GM23248 (cell line): ENCODE results near the gene ITLN1. TPM values are rescaled to one million over a fixed set of nuclear protein-coding genes. Genes with fewer than 3 reads are reported as not detected.
"Not testable (repeated sequence)": the region's sequence is repeated elsewhere in the genome, so short reads cannot be mapped to it uniquely, and the experiment has no call there.

Experiments
- DNase-seq: peaks from one replicate; pipeline ENCODE4 v3.0.0-alpha.2; 2015
- H2AFZ ChIP-seq: fragments of 200-600 bp; sonication (generic); 2 replicates; pipeline ENCODE4 v1.6.1; 2016; ENCODE audit warnings: antibody characterized with exemption
- H3F3A ChIP-seq: fragments of 200-600 bp; sonication (generic); 2 replicates; pipeline ENCODE4 v1.6.1; 2016; ENCODE audit warnings: mild to moderate bottlenecking, antibody characterized with exemption, mixed run types; ENCODE audit not compliant: insufficient read depth
- H3K27ac ChIP-seq: fragments of 200-600 bp; sonication (generic); 2 replicates; pipeline ENCODE4 v1.5.1; 2016; ENCODE audit warnings: mild to moderate bottlenecking
- H3K27me3 ChIP-seq: fragments of 200-600 bp; sonication (generic); replicated peaks from 2 replicates; pipeline ENCODE4 v1.6.1; 2016; ENCODE audit warnings: mild to moderate bottlenecking; ENCODE audit not compliant: insufficient read depth
- H3K36me3 ChIP-seq: fragments of 200-600 bp; sonication (generic); 2 replicates; pipeline ENCODE4 v1.6.1; 2016; ENCODE audit warnings: low read depth, mild to moderate bottlenecking
- H3K4me1 ChIP-seq: fragments of 200-600 bp; sonication (generic); 2 replicates; pipeline ENCODE4 v1.6.1; 2016; ENCODE audit warnings: mild to moderate bottlenecking; ENCODE audit not compliant: insufficient read depth
- H3K4me2 ChIP-seq: fragments of 200-600 bp; sonication (generic); one replicate; pipeline ENCODE4 v1.6.1; 2016; ENCODE audit warnings: mild to moderate bottlenecking; ENCODE audit not compliant: unreplicated experiment
- H3K4me3 ChIP-seq: fragments of 200-600 bp; sonication (generic); 2 replicates; pipeline ENCODE4 v1.5.1; 2016; ENCODE audit warnings: mild to moderate bottlenecking
- H3K79me2 ChIP-seq: fragments of 200-600 bp; sonication (generic); 2 replicates; pipeline ENCODE4 v1.6.1; 2016; ENCODE audit warnings: mild to moderate bottlenecking; ENCODE audit not compliant: insufficient read depth
- H3K9ac ChIP-seq: fragments of 200-600 bp; sonication (generic); 2 replicates; pipeline ENCODE4 v1.6.1; 2016; ENCODE audit warnings: mild to moderate bottlenecking
- H3K9me2 ChIP-seq: fragments of 200-600 bp; sonication (generic); 2 replicates; pipeline ENCODE4 v1.6.1; 2016; ENCODE audit warnings: mixed run types, mild to moderate bottlenecking, moderate library complexity; ENCODE audit not compliant: insufficient read depth
- H3K9me3 ChIP-seq: fragments of 200-600 bp; sonication (generic); one replicate; pipeline ENCODE4 v1.6.1; 2017; ENCODE audit warnings: low read depth
- H4K20me1 ChIP-seq: fragments of 200-600 bp; sonication (generic); 2 replicates; pipeline ENCODE4 v1.6.0; 2016; ENCODE audit not compliant: insufficient read depth
- EZH2 ChIP-seq: fragments of 200-600 bp; sonication (generic); IDR thresholded peaks from 2 replicates; pipeline ENCODE4 v1.6.1; 2018; ENCODE audit warnings: antibody characterized with exemption, mild to moderate bottlenecking; ENCODE audit not compliant: insufficient read depth, poor library complexity, severe bottlenecking
- EZH2phosphoT487 ChIP-seq: fragments of 200-600 bp; sonication (generic); IDR thresholded peaks from 2 replicates; pipeline ENCODE4 v1.6.1; 2018; ENCODE audit warnings: antibody characterized with exemption, moderate library complexity, mild to moderate bottlenecking, low read depth; ENCODE audit not compliant: insufficient read depth
- WGBS, 2 experiments: methylation state at CpG; one replicate each; pipeline ENCODE4 v1.1.6; 2015 to 2017; ENCODE audit warnings: low lambda C conversion rate in 2 of 2, low coverage in 1 of 2; ENCODE audit errors: missing lambda C conversion rate in 2 of 2; 5-methylcytosine and 5-hydroxymethylcytosine counted together
- in situ Hi-C: fragments of 300-500 bp; cut with MboI; formaldehyde crosslinking; loops from 2 replicates; pipeline ENCODE4 v1.15.0; 2020
- polyA plus RNA-seq: library from polyadenylated mRNA; unstranded; fragments of >200 nt; fragmentation: Nextera tagmentation; extraction: Ambion mirVana; gene quantifications from 2 replicates; pipeline ENCODE4 v1.2.1, GENCODE V29; 2016
- total RNA-seq: library from RNA; depleted of rRNA; stranded (reverse); fragments of >200 nt; shearing (Covaris generic); gene quantifications from 2 replicates; pipeline ENCODE4 v1.2.3, GENCODE V29; 2014

ITLN1 gene
- total and polyA plus RNA-seq, 2 experiments from 2014 or later = not detected

DNA sequence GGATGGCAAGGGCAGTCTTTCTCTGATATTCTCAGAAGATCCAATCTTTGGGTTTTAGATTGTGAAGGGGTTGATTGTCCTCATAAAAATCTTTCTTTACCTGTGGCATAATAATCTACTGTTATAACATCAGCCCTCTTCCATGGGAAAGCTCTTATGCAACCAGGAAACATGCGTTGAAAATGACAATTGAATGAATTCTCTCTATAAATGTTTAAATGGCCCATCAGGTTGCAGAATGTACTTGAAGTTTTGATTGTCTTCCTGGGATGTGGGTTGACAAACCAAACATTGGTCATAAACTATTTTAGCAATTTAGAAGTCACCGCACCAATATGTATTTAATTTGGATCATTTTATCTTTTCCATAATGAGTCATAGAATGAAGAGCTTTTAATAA, 31.7 kb upstream of the ITLN1 start:
- DNase-seq = no peak
- TF ChIP-seq EZH2 (no peak), EZH2phosphoT487 (no peak)
- H3K36me3 ChIP-seq = no peaks in the 10 kb centered on the region
- no peaks in the 10 kb centered on the region for H3K9me2 ChIP-seq
- no peaks in the 10 kb centered on the region for H3K79me2 ChIP-seq
- H2AFZ ChIP-seq = no peak overlapping the region
- no peak overlapping the region for H3K4me3 ChIP-seq
- 50 to 53% methylated on average over 2 of the region's 2 CpGs for WGBS, 2 experiments
- H3K27ac ChIP-seq = no peak overlapping the region
- H3K27me3 ChIP-seq = no peaks in the 10 kb centered on the region; the same call in none of the 2 replicates
- no peaks in the 10 kb centered on the region for H3K9me3 ChIP-seq
- no peaks in the 10 kb centered on the region for H3K4me1 ChIP-seq
- in situ Hi-C loops = no loop called here
- H3K4me2 ChIP-seq = no peak overlapping the region
- no peak overlapping the region for H3K9ac ChIP-seq
- no peaks in the 10 kb centered on the region for H4K20me1 ChIP-seq
- no peaks in the 10 kb centered on the region for H3F3A ChIP-seq

DNA sequence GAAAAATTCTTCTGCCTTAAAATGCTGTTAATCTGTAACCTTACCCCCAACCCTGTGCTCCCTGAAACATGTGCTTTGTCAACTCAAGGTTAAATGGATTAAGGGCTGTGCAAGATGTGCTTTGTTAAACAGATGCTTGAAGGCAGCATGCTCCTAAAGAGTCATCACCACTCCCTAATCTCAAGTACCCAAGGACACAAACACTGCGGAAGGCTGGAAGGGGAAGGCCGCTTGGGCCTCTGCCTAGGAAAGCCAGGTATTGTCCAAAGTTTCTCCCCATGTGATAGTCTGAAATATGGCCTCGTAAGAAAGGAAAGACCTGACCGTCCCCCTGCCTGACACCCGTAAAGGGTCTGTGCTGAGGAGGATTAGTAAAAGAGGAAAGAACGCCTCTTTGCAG, 28.2 kb upstream of the ITLN1 start:
- H3K4me1 ChIP-seq, H3K4me3 ChIP-seq, H3K9me2 ChIP-seq, H3K27ac ChIP-seq, H3K9ac ChIP-seq, DNase-seq, H3F3A ChIP-seq, H3K9me3 ChIP-seq, H3K27me3 ChIP-seq, H3K79me2 ChIP-seq, H2AFZ ChIP-seq, H4K20me1 ChIP-seq, H3K36me3 ChIP-seq, H3K4me2 ChIP-seq, in situ Hi-C loops: not testable (repeated sequence)
- 12 to 24% methylated on average over 6 of the region's 6 CpGs for WGBS, 2 experiments

DNA sequence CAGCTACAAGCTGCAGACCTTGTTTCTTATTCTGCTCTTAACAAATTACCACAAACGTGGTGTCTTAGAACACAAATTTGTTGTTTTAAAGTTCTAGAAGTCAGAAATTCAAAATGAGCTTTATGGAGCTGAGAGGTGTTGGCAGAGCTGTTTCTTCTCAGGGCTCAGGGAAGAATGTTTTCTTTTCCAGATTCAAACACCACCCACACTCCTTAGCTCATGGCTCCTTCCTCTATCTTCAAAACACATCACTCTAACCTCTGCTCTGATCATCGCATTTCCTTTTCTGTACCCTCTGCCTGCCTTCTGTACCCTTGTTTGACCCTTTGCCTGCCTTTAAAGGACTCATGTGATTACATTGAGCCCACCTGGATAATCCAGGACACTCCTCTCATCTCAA, 26.9 kb upstream of the ITLN1 start:
- Histone ChIP-seq H3F3A (no peaks in the 10 kb centered on the region), H4K20me1 (no peaks in the 10 kb centered on the region), H3K9ac (no peak overlapping the region), H2AFZ (no peak overlapping the region), H3K4me2 (no peak overlapping the region), H3K79me2 (no peaks in the 10 kb centered on the region), H3K9me2 (no peaks in the 10 kb centered on the region), H3K4me3 (no peak overlapping the region), H3K27me3 (no peaks in the 10 kb centered on the region; the same call in none of the 2 replicates), H3K36me3 (no peaks in the 10 kb centered on the region), H3K27ac (no peak overlapping the region), H3K9me3 (no peaks in the 10 kb centered on the region), H3K4me1 (no peaks in the 10 kb centered on the region)
- DNase-seq = no peak
- in situ Hi-C loops = no loop called here
- WGBS, 2 experiments = 29 to 32% methylated on average over 2 of the region's 2 CpGs
- TF ChIP-seq EZH2phosphoT487 (no peak), EZH2 (no peak)

DNA sequence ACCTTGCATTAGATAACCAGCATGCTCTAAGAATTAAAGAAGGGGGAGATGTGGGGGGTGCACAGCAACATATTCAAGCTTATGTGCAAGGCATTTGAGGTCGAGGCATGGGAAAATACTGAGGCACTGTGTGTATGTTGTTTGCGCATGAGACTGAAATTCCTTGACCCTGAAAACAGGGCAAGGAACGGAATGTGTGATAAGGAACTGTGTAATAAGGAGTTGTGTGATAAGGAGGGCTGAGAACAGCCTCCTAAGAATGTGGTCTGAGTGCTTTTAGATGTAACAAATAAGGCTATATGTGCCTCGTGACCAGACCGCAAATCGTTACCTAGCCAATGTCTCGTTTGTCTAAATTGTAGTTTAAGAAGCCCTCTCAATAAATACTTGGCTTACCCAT, 26.5 kb upstream of the ITLN1 start:
- Histone ChIP-seq H3F3A (no peaks in the 10 kb centered on the region), H3K36me3 (no peaks in the 10 kb centered on the region), H3K4me3 (no peak overlapping the region), H3K27me3 (no peaks in the 10 kb centered on the region; the same call in none of the 2 replicates), H3K27ac (no peak overlapping the region), H4K20me1 (no peaks in the 10 kb centered on the region), H3K9me2 (no peaks in the 10 kb centered on the region), H3K79me2 (no peaks in the 10 kb centered on the region), H3K9me3 (no peaks in the 10 kb centered on the region), H3K4me1 (no peaks in the 10 kb centered on the region), H3K9ac (no peak overlapping the region), H3K4me2 (no peak overlapping the region), H2AFZ (no peak overlapping the region)
- TF ChIP-seq EZH2 (no peak), EZH2phosphoT487 (no peak)
- WGBS, 2 experiments = 37 to 42% methylated on average over 7 of the region's 7 CpGs
- DNase-seq = no peak
- in situ Hi-C loops = no loop called here

DNA sequence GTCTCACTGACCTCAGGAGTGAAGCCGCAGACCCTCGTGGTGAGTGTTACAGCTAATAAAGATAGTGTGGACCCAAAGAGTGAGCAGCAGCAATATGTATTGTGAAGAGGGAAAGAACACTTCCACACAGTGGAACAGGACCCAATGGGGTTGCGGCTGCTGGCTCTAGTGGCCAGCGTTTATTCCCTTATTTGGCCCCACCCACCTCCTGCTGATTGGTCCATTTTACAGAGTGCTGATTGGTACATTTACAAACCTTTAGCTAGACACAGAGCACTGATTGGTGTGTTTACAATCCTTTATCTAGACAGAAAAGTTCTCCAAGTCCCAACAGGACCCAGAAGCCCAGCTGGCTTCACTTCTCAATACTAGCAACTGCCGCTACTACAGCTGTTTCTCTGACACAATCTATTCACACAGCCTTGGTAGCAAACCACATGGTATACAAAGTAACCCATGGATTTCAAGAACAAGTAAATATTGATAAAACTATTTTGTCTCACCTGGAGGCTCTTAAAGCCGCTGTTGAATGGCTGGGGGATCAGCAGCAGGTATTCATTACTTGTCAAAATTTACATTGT, 25.3 kb upstream of the ITLN1 start:
- Histone ChIP-seq H3K27me3 (no peaks in the 10 kb centered on the region; the same call in none of the 2 replicates), H3K4me2 (no peak overlapping the region), H3K9me3 (no peaks in the 10 kb centered on the region), H3K4me1 (no peaks in the 10 kb centered on the region), H3K9ac (no peak overlapping the region), H2AFZ (no peak overlapping the region), H3K4me3 (no peak overlapping the region), H3F3A (no peaks in the 10 kb centered on the region), H3K36me3 (no peaks in the 10 kb centered on the region), H3K27ac (no peak overlapping the region), H3K79me2 (no peaks in the 10 kb centered on the region), H4K20me1 (no peaks in the 10 kb centered on the region), H3K9me2 (no peaks in the 10 kb centered on the region)
- no peak for DNase-seq
- TF ChIP-seq EZH2phosphoT487 (no peak), EZH2 (no peak)
- WGBS, 2 experiments = 32 to 35% methylated on average over 6 of the region's 6 CpGs
- in situ Hi-C loops = no loop called here
